ENCODE data around the gene LHPP. TPM values are rescaled to one million over a fixed set of nuclear protein-coding genes. Genes with fewer than 3 reads are reported as not detected.

Gene LHPP
- total RNA-seq, 1 donor from 2014 or later = 8.8 TPM

DNA sequence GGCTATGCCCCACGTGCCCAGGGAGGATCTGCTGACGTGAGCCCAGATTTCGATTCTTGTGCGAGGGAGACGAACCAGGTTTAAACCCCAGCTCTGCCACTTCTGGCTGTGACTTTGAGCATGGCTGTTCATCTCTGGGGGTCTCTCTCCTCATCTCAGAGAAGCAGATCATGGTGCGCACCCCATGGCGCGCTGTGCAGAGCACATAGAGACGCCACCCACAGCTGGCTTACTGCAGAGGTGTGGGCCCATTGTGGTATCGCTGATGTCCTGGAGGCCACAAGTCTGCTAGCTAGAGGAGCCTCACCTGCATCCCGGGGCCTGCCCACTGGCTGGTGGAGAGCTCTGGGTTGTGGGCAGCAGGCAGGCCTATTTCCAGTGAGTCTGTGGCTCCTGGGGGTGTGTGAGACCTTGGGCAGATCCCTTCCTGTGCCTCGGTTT lies 140.5 kb downstream of the LHPP start:
- Mint-ChIP-seq H3K4me3 (no peak overlapping the region), H3K27me3 (ENCODE audit: low read depth) (no peaks in the 10 kb centered on the region), H3K4me1 (peaks cover 11% of the 10 kb centered on the region), H3K9me3 (no peaks in the 10 kb centered on the region), H3K27ac (ENCODE audit: unreplicated experiment) (no peak overlapping the region), H3K36me3 (ENCODE audit: low read depth) (no peaks in the 10 kb centered on the region)
- TF ChIP-seq, protein P1, sequence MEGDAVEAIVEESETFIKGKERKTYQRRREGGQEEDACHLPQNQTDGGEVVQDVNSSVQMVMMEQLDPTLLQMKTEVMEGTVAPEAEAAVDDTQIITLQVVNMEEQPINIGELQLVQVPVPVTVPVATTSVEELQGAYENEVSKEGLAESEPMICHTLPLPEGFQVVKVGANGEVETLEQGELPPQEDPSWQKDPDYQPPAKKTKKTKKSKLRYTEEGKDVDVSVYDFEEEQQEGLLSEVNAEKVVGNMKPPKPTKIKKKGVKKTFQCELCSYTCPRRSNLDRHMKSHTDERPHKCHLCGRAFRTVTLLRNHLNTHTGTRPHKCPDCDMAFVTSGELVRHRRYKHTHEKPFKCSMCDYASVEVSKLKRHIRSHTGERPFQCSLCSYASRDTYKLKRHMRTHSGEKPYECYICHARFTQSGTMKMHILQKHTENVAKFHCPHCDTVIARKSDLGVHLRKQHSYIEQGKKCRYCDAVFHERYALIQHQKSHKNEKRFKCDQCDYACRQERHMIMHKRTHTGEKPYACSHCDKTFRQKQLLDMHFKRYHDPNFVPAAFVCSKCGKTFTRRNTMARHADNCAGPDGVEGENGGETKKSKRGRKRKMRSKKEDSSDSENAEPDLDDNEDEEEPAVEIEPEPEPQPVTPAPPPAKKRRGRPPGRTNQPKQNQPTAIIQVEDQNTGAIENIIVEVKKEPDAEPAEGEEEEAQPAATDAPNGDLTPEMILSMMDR (conservative IDR thresholded peaks at IDR 0.05) = no peak
- DNase-seq (ENCODE audit: low read depth, low spot score) = no peak

DNA sequence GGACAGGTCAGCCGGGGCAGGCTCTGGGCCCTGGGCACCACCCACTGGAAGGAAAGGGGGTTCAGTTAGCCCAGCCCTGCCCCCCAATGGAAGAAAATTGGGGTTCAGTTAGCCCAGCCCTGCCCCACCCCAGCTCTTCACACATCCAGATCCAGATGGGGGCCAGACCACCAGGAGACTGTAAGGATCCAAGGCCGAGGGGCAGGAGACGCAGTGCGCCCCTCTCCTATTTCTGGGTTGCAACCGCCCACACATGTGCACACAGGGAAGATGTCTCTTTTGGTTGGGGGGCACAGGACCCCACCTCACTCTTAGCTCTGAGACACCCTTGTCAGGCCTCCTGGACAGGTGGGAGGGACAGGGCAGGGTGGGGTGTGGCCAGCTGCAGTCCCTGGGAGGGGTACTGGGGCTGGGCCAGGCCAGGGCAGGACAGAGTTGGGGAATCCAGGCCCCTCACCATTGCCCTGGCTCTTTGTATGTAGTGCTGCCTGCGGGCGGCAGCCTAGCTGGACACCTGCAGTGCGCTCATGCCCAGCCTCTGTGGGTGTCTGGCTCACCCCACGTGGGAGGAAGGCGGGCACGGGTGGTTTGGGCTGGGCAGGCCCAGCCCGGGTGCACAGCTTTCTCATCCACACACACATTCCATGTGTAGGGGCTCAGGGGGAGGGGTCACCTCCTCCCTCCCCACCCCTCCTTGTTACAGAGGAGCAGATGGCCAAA lies 141.2 kb downstream of the LHPP start:
- no peak for DNase-seq (ENCODE audit: low read depth, low spot score)
- no peaks in the 10 kb centered on the region for H3K9me3 Mint-ChIP-seq
- peaks cover 15% of the 10 kb centered on the region for H3K4me1 Mint-ChIP-seq
- no peaks in the 10 kb centered on the region for H3K27me3 Mint-ChIP-seq (ENCODE audit: low read depth)
- TF ChIP-seq, protein P1 (conservative IDR thresholded peaks at IDR 0.05) = no peak
- no peak overlapping the region for H3K27ac Mint-ChIP-seq (ENCODE audit: unreplicated experiment)
- H3K4me3 Mint-ChIP-seq = no peak overlapping the region
- no peaks in the 10 kb centered on the region for H3K36me3 Mint-ChIP-seq (ENCODE audit: low read depth)

DNA sequence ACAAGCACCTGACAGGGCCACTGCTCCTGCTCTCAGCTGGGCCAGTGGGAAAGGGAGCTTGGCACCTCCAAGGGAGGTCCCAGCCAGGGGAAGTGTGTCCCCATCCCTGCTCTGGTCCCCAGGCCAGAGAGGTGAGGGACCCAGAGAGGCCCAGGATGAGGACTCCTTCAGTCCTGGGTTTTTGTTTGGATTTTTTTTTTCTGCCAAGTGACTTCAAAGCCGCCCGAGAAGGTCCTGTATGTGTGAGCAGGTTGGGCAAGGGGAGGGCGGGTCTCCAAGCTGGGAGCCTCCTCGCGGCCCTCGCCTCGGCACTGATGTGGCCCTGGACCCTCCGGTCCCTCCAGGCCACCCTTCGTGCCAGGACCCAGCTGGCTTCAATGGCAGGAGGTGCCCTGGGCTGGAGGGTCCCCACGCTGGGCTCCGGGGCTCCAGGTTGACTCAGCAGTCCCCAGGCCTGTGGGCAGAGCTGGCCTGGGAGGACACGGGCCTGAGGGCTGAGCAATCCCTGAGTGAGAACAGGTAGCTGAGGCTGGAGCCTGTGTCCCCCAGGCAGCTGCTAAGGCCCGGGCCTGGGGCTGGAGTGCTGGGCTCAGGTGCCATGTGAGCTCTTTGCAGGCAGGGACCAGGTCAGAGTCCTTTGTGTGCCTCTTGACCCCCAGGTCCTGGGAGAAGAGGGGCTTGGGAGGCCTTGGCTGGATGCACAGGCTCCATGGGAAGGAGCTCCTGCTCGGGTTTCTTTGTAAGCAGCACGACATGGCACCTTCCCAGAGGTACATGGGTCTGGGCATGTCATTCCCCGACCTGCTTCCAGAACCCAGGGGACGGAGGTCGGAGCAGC lies 142.0 kb downstream of the LHPP start:
- peaks cover 15% of the 10 kb centered on the region for H3K4me1 Mint-ChIP-seq
- H3K27ac Mint-ChIP-seq (ENCODE audit: unreplicated experiment) = no peak overlapping the region
- H3K27me3 Mint-ChIP-seq (ENCODE audit: low read depth) = no peaks in the 10 kb centered on the region
- no peaks in the 10 kb centered on the region for H3K9me3 Mint-ChIP-seq
- no peak overlapping the region for H3K4me3 Mint-ChIP-seq
- H3K36me3 Mint-ChIP-seq (ENCODE audit: low read depth) = no peaks in the 10 kb centered on the region
- no peak for DNase-seq (ENCODE audit: low read depth, low spot score)
- TF ChIP-seq, protein P1 (conservative IDR thresholded peaks at IDR 0.05) = no peak

DNA sequence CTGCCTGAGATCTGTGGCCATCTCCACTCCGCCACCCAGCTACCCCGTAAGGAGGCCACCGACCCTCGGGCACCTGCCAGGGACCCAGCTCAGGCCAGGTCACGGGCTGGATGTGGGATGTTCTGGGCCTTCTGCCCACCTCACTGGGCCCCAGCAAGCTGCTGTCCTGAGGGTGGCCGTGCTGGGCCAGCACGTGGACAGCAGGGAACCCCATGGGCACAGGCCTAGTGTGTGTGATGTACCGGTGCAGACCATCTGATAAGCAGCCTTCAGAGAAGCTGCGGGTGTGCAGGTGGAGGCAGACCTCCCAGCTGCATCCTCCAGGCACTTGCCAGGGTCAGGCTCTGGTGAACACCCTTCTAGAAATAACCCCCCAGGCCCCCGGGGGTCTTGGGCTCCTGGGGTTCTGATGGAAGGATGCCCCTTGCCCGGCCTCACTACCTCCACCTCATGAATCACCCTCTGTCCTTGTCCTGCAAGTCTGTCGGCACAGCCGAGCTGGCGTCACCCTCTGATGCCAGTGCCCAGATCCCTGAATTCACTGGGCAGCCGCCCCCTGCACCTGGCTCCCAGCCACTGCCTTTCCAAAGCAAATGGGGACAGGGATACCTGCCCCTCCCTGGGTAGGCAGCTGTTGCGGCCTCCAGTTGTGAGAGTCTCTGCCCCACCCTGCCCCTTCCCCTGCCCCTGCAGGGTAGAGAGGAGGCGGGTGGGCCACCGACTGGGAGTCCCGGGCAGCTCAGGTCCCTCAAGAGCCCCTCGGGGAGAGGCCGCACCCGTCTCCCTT lies 142.8 kb downstream of the LHPP start:
- Mint-ChIP-seq H3K4me1 (peaks cover 15% of the 10 kb centered on the region), H3K4me3 (no peak overlapping the region), H3K27ac (ENCODE audit: unreplicated experiment) (no peak overlapping the region), H3K9me3 (no peaks in the 10 kb centered on the region), H3K27me3 (ENCODE audit: low read depth) (no peaks in the 10 kb centered on the region), H3K36me3 (ENCODE audit: low read depth) (no peaks in the 10 kb centered on the region)
- TF ChIP-seq, protein P1 (conservative IDR thresholded peaks at IDR 0.05) = no peak
- DNase-seq (ENCODE audit: low read depth, low spot score) = no peak

DNA sequence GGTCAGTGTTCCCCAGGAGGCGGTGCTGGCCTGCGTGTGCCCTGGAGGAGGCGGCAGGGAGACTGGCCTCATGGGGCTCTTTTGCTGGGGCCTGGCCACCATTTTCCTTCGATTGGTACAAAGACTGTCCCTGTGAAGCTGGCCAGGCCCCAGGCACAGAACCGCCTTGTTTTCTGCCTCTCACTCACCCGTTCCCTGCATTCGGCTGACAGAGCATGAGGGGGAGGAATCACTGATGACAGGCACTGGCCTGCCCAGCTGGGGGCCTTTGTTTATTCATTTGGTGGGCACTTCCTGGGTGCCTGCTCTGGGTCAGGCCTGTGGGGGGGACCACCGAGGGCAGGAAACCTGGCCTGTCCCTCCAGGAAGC lies 143.4 kb downstream of the LHPP start:
- peaks cover 18% of the 10 kb centered on the region for H3K4me1 Mint-ChIP-seq
- TF ChIP-seq, protein P1 (conservative IDR thresholded peaks at IDR 0.05) = no peak
- no peaks in the 10 kb centered on the region for H3K9me3 Mint-ChIP-seq
- no peaks in the 10 kb centered on the region for H3K27me3 Mint-ChIP-seq (ENCODE audit: low read depth)
- DNase-seq (ENCODE audit: low read depth, low spot score) = no peak
- H3K36me3 Mint-ChIP-seq (ENCODE audit: low read depth) = no peaks in the 10 kb centered on the region
- H3K27ac Mint-ChIP-seq (ENCODE audit: unreplicated experiment) = peak overlapping the region; percentile 91
- H3K4me3 Mint-ChIP-seq = no peak overlapping the region

Data from neural crest cell (in vitro differentiated cells).